Measurements from ENCODE around the gene DIPK1B.

The DIPK1B gene

GRCh38 chr9:136698635-136699246 is 13.6 kb upstream of the DIPK1B start:
- Histone ChIP-seq H2AK5ac (ENCODE audit: low read depth, low read length) (no peak overlapping the region), H2BK120ac (ENCODE audit: low read depth, low read length) (no peak overlapping the region), H3K4me1 (ENCODE audit: control insufficient read depth in 2 of 2, insufficient read depth in 1 of 2, low read depth in 1 of 2, low read length in 2 of 2) (peaks cover 9 to 18% of the 10 kb centered on the region in 2 donors), H2BK12ac (ENCODE audit: low read length) (no peak overlapping the region), H3K27me3 (ENCODE audit: control insufficient read depth in 3 of 3, insufficient read depth in 3 of 3, low read depth in 1 of 3, low read length in 3 of 3) (peaks cover 0 to 16% (median 9%) of the 10 kb centered on the region in 3 experiments), H3K4ac (ENCODE audit: low read length) (no peak overlapping the region), H3K4me3 (ENCODE audit: low read length in 2 of 2) (no peak overlapping the region), H3K23ac (ENCODE audit: low read depth, low read length, poor library complexity) (no peak overlapping the region), H3K36me3 (replicated peaks in 1 of 2; ENCODE audit: control insufficient read depth in 2 of 2, insufficient read depth in 2 of 2, low read length in 2 of 2) (no peaks in the 10 kb centered on the region), H4K91ac (ENCODE audit: low read depth, low read length, poor library complexity) (no peak overlapping the region), H3K14ac (ENCODE audit: low read length) (no peak overlapping the region), H2AFZ (ENCODE audit: low read length) (no peak overlapping the region), H3K27ac (replicated peaks; ENCODE audit: low read length) (no peak overlapping the region), H4K8ac (ENCODE audit: low read depth, low read length) (no peak overlapping the region), H2BK5ac (ENCODE audit: low read length) (no peak overlapping the region), H3K9me3 (replicated peaks in 1 of 2; ENCODE audit: control insufficient read depth in 2 of 2, insufficient read depth in 1 of 2, low read depth in 1 of 2, low read length in 2 of 2) (no peaks in the 10 kb centered on the region), H2BK15ac (ENCODE audit: low read length) (no peak overlapping the region), H3K4me2 (ENCODE audit: insufficient read depth, low read length, poor library complexity, severe bottlenecking) (no peak overlapping the region), H3K18ac (ENCODE audit: low read length) (no peak overlapping the region), H3K9ac (ENCODE audit: low read depth, low read length, poor library complexity) (no peak overlapping the region), H3K79me1 (ENCODE audit: low read depth, low read length) (peaks cover 2% of the 10 kb centered on the region)
- DNase-seq (ENCODE audit: low spot score) = no peak
- WGBS, 2 donors (ENCODE audit: extremely low coverage in 2 of 2, insufficient read length in 2 of 2, insufficient replicate concordance in 1 of 2) = no CpG with 5 or more reads among the region's 11 CpGs

GRCh38 chr9:136700304-136700703 is 12.1 kb upstream of the DIPK1B start:
- Histone ChIP-seq H3K36me3 (replicated peaks in 1 of 2; ENCODE audit: control insufficient read depth in 2 of 2, insufficient read depth in 2 of 2, low read length in 2 of 2) (no peaks in the 10 kb centered on the region), H2BK15ac (ENCODE audit: low read length) (no peak overlapping the region)
- WGBS, 2 donors (ENCODE audit: extremely low coverage in 2 of 2, insufficient read length in 2 of 2, insufficient replicate concordance in 1 of 2) = no CpG with 5 or more reads among the region's 13 CpGs

GRCh38 chr9:136700959-136701667 is 11.3 kb upstream of the DIPK1B start:
- peak overlapping the region; percentile 26 for H2BK120ac ChIP-seq (ENCODE audit: low read depth, low read length)
- H3K4ac ChIP-seq (ENCODE audit: low read length) = no peak overlapping the region
- peak overlapping the region; percentile 86 for H2AK5ac ChIP-seq (ENCODE audit: low read depth, low read length)
- H2BK5ac ChIP-seq (ENCODE audit: low read length) = peak overlapping the region; percentile 46
- DNase-seq (ENCODE audit: low spot score) = no peak
- no peak overlapping the region for H3K27ac ChIP-seq (replicated peaks; ENCODE audit: low read length)
- H3K9me3 ChIP-seq (replicated peaks in 1 of 2; ENCODE audit: control insufficient read depth in 2 of 2, insufficient read depth in 1 of 2, low read depth in 1 of 2, low read length in 2 of 2) = no peaks in the 10 kb centered on the region
- H3K18ac ChIP-seq (ENCODE audit: low read length) = peak overlapping the region; percentile 84
- H3K14ac ChIP-seq (ENCODE audit: low read length) = peak overlapping the region; percentile 23
- H2BK15ac ChIP-seq (ENCODE audit: low read length) = peak overlapping the region; percentile 72
- no peak overlapping the region for H4K91ac ChIP-seq (ENCODE audit: low read depth, low read length, poor library complexity)
- no peak overlapping the region for H3K4me3 ChIP-seq (ENCODE audit: low read length in 2 of 2)
- no peaks in the 10 kb centered on the region for H3K79me1 ChIP-seq (ENCODE audit: low read depth, low read length)
- H3K27me3 ChIP-seq (ENCODE audit: control insufficient read depth in 3 of 3, insufficient read depth in 3 of 3, low read depth in 1 of 3, low read length in 3 of 3) = peaks cover 0 to 15% (median 9%) of the 10 kb centered on the region in 3 experiments
- WGBS, 2 donors (ENCODE audit: extremely low coverage in 2 of 2, insufficient read length in 2 of 2, insufficient replicate concordance in 1 of 2) = no CpG with 5 or more reads among the region's 38 CpGs
- H3K4me2 ChIP-seq (ENCODE audit: insufficient read depth, low read length, poor library complexity, severe bottlenecking) = no peak overlapping the region
- peak overlapping the region; percentile 10 for H2AFZ ChIP-seq (ENCODE audit: low read length)
- H3K36me3 ChIP-seq (replicated peaks in 1 of 2; ENCODE audit: control insufficient read depth in 2 of 2, insufficient read depth in 2 of 2, low read length in 2 of 2) = no peaks in the 10 kb centered on the region
- no peak overlapping the region for H2BK12ac ChIP-seq (ENCODE audit: low read length)
- H4K8ac ChIP-seq (ENCODE audit: low read depth, low read length) = no peak overlapping the region
- peaks cover 9 to 15% of the 10 kb centered on the region in 2 donors for H3K4me1 ChIP-seq (ENCODE audit: control insufficient read depth in 2 of 2, insufficient read depth in 1 of 2, low read depth in 1 of 2, low read length in 2 of 2)
- no peak overlapping the region for H3K9ac ChIP-seq (ENCODE audit: low read depth, low read length, poor library complexity)
- no peak overlapping the region for H3K23ac ChIP-seq (ENCODE audit: low read depth, low read length, poor library complexity)

More at GRCh38 chr9:136700304-136700703, 12.1 kb upstream of the DIPK1B start:
- DNase-seq (ENCODE audit: low spot score) = no peak
- Histone ChIP-seq H2AK5ac (ENCODE audit: low read depth, low read length) (no peak overlapping the region), H3K18ac (ENCODE audit: low read length) (no peak overlapping the region), H3K9me3 (replicated peaks in 1 of 2; ENCODE audit: control insufficient read depth in 2 of 2, insufficient read depth in 1 of 2, low read depth in 1 of 2, low read length in 2 of 2) (no peaks in the 10 kb centered on the region), H4K91ac (ENCODE audit: low read depth, low read length, poor library complexity) (no peak overlapping the region), H2BK12ac (ENCODE audit: low read length) (no peak overlapping the region), H3K27ac (replicated peaks; ENCODE audit: low read length) (no peak overlapping the region), H3K14ac (ENCODE audit: low read length) (no peak overlapping the region), H2BK120ac (ENCODE audit: low read depth, low read length) (no peak overlapping the region), H3K4me2 (ENCODE audit: insufficient read depth, low read length, poor library complexity, severe bottlenecking) (no peak overlapping the region), H3K27me3 (ENCODE audit: control insufficient read depth in 3 of 3, insufficient read depth in 3 of 3, low read depth in 1 of 3, low read length in 3 of 3) (peaks cover 0 to 10% (median 9%) of the 10 kb centered on the region in 3 experiments), H3K79me1 (ENCODE audit: low read depth, low read length) (peaks cover 1% of the 10 kb centered on the region), H3K4me3 (ENCODE audit: low read length in 2 of 2) (no peak overlapping the region), H2AFZ (ENCODE audit: low read length) (no peak overlapping the region), H3K4ac (ENCODE audit: low read length) (no peak overlapping the region), H4K8ac (ENCODE audit: low read depth, low read length) (no peak overlapping the region), H3K9ac (ENCODE audit: low read depth, low read length, poor library complexity) (no peak overlapping the region), H3K4me1 (ENCODE audit: control insufficient read depth in 2 of 2, insufficient read depth in 1 of 2, low read depth in 1 of 2, low read length in 2 of 2) (peaks cover 9 to 18% of the 10 kb centered on the region in 2 donors), H2BK5ac (ENCODE audit: low read length) (no peak overlapping the region), H3K23ac (ENCODE audit: low read depth, low read length, poor library complexity) (no peak overlapping the region)

GRCh38 chr9:136701668-136702053 is 10.7 kb upstream of the DIPK1B start:
- H2BK12ac ChIP-seq (ENCODE audit: low read length) = no peak overlapping the region
- no peaks in the 10 kb centered on the region for H3K79me1 ChIP-seq (ENCODE audit: low read depth, low read length)
- H3K4me2 ChIP-seq (ENCODE audit: insufficient read depth, low read length, poor library complexity, severe bottlenecking) = no peak overlapping the region
- H3K23ac ChIP-seq (ENCODE audit: low read depth, low read length, poor library complexity) = no peak overlapping the region
- no CpG with 5 or more reads among the region's 10 CpGs for WGBS, 2 donors (ENCODE audit: extremely low coverage in 2 of 2, insufficient read length in 2 of 2, insufficient replicate concordance in 1 of 2)
- peak overlapping the region; percentile 46 for H2BK5ac ChIP-seq (ENCODE audit: low read length)
- peaks cover 9 to 12% of the 10 kb centered on the region in 2 donors for H3K4me1 ChIP-seq (ENCODE audit: control insufficient read depth in 2 of 2, insufficient read depth in 1 of 2, low read depth in 1 of 2, low read length in 2 of 2)
- no peaks in the 10 kb centered on the region for H3K36me3 ChIP-seq (replicated peaks in 1 of 2; ENCODE audit: control insufficient read depth in 2 of 2, insufficient read depth in 2 of 2, low read length in 2 of 2)
- no peak overlapping the region for H2BK120ac ChIP-seq (ENCODE audit: low read depth, low read length)
- peak overlapping the region; percentile 3 for H3K18ac ChIP-seq (ENCODE audit: low read length)
- H3K27ac ChIP-seq (replicated peaks; ENCODE audit: low read length) = no peak overlapping the region
- peaks cover 0 to 15% (median 9%) of the 10 kb centered on the region in 3 experiments for H3K27me3 ChIP-seq (ENCODE audit: control insufficient read depth in 3 of 3, insufficient read depth in 3 of 3, low read depth in 1 of 3, low read length in 3 of 3)
- DNase-seq (ENCODE audit: low spot score) = no peak
- no peak overlapping the region for H3K9ac ChIP-seq (ENCODE audit: low read depth, low read length, poor library complexity)
- H3K4ac ChIP-seq (ENCODE audit: low read length) = no peak overlapping the region
- H2AFZ ChIP-seq (ENCODE audit: low read length) = peak overlapping the region; percentile 10
- no peaks in the 10 kb centered on the region for H3K9me3 ChIP-seq (replicated peaks in 1 of 2; ENCODE audit: control insufficient read depth in 2 of 2, insufficient read depth in 1 of 2, low read depth in 1 of 2, low read length in 2 of 2)
- H2BK15ac ChIP-seq (ENCODE audit: low read length) = peak overlapping the region; percentile 72
- no peak overlapping the region for H4K91ac ChIP-seq (ENCODE audit: low read depth, low read length, poor library complexity)
- H3K14ac ChIP-seq (ENCODE audit: low read length) = no peak overlapping the region
- peak overlapping the region; percentile 86 for H2AK5ac ChIP-seq (ENCODE audit: low read depth, low read length)
- no peak overlapping the region for H3K4me3 ChIP-seq (ENCODE audit: low read length in 2 of 2)
- no peak overlapping the region for H4K8ac ChIP-seq (ENCODE audit: low read depth, low read length)
